ENCODE results near the gene TMEM183A. TPM values are rescaled to one million over a fixed set of nuclear protein-coding genes. Genes with fewer than 3 reads are reported as not detected.

The TMEM183A gene
- total RNA-seq, 1 experiment from 2014 or later: 119 TPM

DNA sequence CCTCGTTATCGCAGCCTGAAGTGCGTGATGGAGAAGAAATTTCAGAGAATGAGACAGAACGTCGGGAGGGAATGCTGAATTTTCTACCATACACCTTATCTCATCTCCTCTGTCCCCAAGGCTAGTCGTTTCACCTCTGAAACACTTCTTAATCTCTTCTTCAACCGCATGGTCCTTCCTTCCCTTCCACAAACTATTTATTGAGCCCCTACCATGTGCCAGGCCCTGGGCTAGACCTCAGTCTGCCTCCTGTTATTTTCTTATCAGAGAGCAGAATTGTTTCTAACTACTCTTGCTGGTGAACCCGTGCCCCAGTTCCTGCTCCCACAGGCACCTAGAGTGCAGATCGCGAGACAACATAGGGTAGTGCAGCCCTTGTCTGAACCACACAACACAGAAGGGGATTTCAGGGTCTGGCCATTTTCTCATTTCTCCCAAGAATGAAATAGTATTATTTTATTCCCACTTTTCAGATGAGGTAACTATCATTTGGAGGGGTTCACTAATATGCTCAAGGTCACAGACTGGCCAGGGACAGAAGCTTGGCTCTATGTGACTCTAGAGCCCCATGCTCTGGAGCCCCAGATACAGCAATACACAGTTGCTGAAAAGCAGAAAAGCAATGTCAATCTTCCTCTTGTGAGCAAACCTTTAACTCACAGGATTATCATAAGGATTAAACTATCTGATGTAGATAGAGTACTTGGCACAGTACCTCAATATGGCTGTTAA lies 48.5 kb upstream of the TMEM183A start:
- H3K9ac ChIP-seq (ENCODE audit: low read length): peak overlapping the region; percentile 13; the same call in 1 of the 2 replicates
- H3K79me2 ChIP-seq (ENCODE audit: low read length): peaks cover 43% of the 10 kb centered on the region
- TF ChIP-seq, protein P1, sequence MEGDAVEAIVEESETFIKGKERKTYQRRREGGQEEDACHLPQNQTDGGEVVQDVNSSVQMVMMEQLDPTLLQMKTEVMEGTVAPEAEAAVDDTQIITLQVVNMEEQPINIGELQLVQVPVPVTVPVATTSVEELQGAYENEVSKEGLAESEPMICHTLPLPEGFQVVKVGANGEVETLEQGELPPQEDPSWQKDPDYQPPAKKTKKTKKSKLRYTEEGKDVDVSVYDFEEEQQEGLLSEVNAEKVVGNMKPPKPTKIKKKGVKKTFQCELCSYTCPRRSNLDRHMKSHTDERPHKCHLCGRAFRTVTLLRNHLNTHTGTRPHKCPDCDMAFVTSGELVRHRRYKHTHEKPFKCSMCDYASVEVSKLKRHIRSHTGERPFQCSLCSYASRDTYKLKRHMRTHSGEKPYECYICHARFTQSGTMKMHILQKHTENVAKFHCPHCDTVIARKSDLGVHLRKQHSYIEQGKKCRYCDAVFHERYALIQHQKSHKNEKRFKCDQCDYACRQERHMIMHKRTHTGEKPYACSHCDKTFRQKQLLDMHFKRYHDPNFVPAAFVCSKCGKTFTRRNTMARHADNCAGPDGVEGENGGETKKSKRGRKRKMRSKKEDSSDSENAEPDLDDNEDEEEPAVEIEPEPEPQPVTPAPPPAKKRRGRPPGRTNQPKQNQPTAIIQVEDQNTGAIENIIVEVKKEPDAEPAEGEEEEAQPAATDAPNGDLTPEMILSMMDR (conservative IDR thresholded peaks at IDR 0.05; ENCODE audit: low read depth, low read length): no peak
- TF ChIP-seq EZH2 (IDR thresholded peaks at IDR 0.05; ENCODE audit: low read length, unreplicated experiment): no peak
- no peak for TF ChIP-seq EZH2phosphoT487 (IDR thresholded peaks at IDR 0.05; ENCODE audit: borderline replicate concordance, low read length)
- no peaks in the 10 kb centered on the region for H3K9me3 ChIP-seq (ENCODE audit: low read length)
- H3K9me2 ChIP-seq (replicated peaks; ENCODE audit: low read length): no peaks in the 10 kb centered on the region
- peak overlapping the region; percentile 91 for H3K4me2 ChIP-seq (ENCODE audit: low read length)
- BruUV-seq (replicated peaks): TSS peak; percentile 94
- H3K27me3 ChIP-seq (ENCODE audit: low read length): no peaks in the 10 kb centered on the region
- intact Hi-C loops (cut with micrococcal nuclease): loop anchor here (1.0 kb wide), 1 partner anchor 11 kb away; no protein-coding TSS in a partner anchor
- DNase-seq (no peak), ATAC-seq (no peak)
- peak overlapping the region; percentile 21 for H3K27ac ChIP-seq (ENCODE audit: low read length)
- peak overlapping the region; percentile 96 for H3K4me3 ChIP-seq (ENCODE audit: low read length)
- H2AFZ ChIP-seq (ENCODE audit: low read length): peak overlapping the region; percentile 66
- CTCF ChIA-PET: interaction anchor here (0.6 kb wide), 1 partner anchor 41 kb away, joined by 3 read pairs; no protein-coding TSS in a partner anchor
- peaks cover 15% of the 10 kb centered on the region; the same call in 1 of the 2 replicates for H3K36me3 ChIP-seq (ENCODE audit: low read depth, low read length)
- peaks cover 44% of the 10 kb centered on the region for H3K4me1 ChIP-seq (ENCODE audit: insufficient read depth, low read length)
- POLR2A ChIA-PET (ENCODE audit: unreplicated experiment): interaction anchor here (0.6 kb wide), 1 partner anchor 555 kb away, joined by 3 read pairs; no protein-coding TSS in a partner anchor
- peaks cover 12% of the 10 kb centered on the region for H3F3A ChIP-seq (ENCODE audit: low read length, unreplicated experiment)
- H4K20me1 ChIP-seq (ENCODE audit: low read length): 0 out of 2 replicates have a peak, but pooled peaks cover 16% of the 10 kb centered on the region

DNA sequence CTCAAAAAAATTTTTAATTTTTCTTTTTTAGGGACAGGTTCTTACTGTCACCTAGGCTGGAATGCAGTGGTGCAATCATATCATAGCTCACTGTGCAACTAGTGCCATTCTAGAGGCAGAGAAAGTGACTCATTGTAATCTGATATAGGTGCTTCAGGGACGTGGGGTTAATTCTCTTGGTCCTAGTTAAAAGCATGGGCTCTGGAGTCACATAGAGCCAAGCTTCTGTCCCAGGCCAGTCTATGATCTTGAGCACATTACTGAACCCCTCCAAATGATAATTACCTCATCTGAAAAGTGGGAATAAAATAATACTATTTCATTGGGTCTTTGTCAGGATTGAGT lies 47.9 kb upstream of the TMEM183A start:
- POLR2A ChIA-PET (ENCODE audit: unreplicated experiment): interaction anchor here (0.6 to 0.7 kb wide), 2 partner anchors 28 to 555 kb away, joined by 3 to 5 read pairs; no protein-coding TSS in a partner anchor
- H3K4me3 ChIP-seq (ENCODE audit: low read length): peak overlapping the region; percentile 96; the same call in 1 of the 2 replicates
- H3K9me3 ChIP-seq (ENCODE audit: low read length): no peaks in the 10 kb centered on the region
- H2AFZ ChIP-seq (ENCODE audit: low read length): no peak overlapping the region
- CTCF ChIA-PET: interaction anchor here (0.6 kb wide), 1 partner anchor 40 kb away, joined by 3 read pairs; no protein-coding TSS in a partner anchor
- peak overlapping the region; percentile 38 for H3K27ac ChIP-seq (ENCODE audit: low read length)
- H3K9ac ChIP-seq (ENCODE audit: low read length): no peak overlapping the region
- H3K36me3 ChIP-seq (ENCODE audit: low read depth, low read length): peaks cover 19% of the 10 kb centered on the region; the same call in 1 of the 2 replicates
- no peak for TF ChIP-seq EZH2phosphoT487 (IDR thresholded peaks at IDR 0.05; ENCODE audit: borderline replicate concordance, low read length)
- TF ChIP-seq, protein P1 (conservative IDR thresholded peaks at IDR 0.05; ENCODE audit: low read depth, low read length): no peak
- TF ChIP-seq EZH2 (IDR thresholded peaks at IDR 0.05; ENCODE audit: low read length, unreplicated experiment): no peak
- peak overlapping the region; percentile 91 for H3K4me2 ChIP-seq (ENCODE audit: low read length)
- H3K27me3 ChIP-seq (ENCODE audit: low read length): no peaks in the 10 kb centered on the region
- 0 out of 2 replicates have a peak, but pooled peaks cover 15% of the 10 kb centered on the region for H4K20me1 ChIP-seq (ENCODE audit: low read length)
- peaks cover 39% of the 10 kb centered on the region for H3K4me1 ChIP-seq (ENCODE audit: insufficient read depth, low read length)
- no TSS peak for BruUV-seq (replicated peaks)
- H3K9me2 ChIP-seq (replicated peaks; ENCODE audit: low read length): no peaks in the 10 kb centered on the region
- intact Hi-C loops (cut with micrococcal nuclease): loop anchor here (1.0 kb wide), 1 partner anchor 10 kb away; no protein-coding TSS in a partner anchor
- DNase-seq: peak; percentile 94
- ATAC-seq: peak; percentile 66
- peaks cover 12% of the 10 kb centered on the region for H3F3A ChIP-seq (ENCODE audit: low read length, unreplicated experiment)
- H3K79me2 ChIP-seq (ENCODE audit: low read length): peaks cover 38% of the 10 kb centered on the region

All from PC-3 (cell line).